ENCODE results near the gene HMCES. TPM values are rescaled to one million over a fixed set of nuclear protein-coding genes. Genes with fewer than 3 reads are reported as not detected.
A peak's percentile ranks its signal among the peaks of the same experiment; 100 is the strongest.

HMCES gene
- total RNA-seq, 4 donors from 2014 or later: 11.3 to 32.6 (median 23.9) TPM

DNA sequence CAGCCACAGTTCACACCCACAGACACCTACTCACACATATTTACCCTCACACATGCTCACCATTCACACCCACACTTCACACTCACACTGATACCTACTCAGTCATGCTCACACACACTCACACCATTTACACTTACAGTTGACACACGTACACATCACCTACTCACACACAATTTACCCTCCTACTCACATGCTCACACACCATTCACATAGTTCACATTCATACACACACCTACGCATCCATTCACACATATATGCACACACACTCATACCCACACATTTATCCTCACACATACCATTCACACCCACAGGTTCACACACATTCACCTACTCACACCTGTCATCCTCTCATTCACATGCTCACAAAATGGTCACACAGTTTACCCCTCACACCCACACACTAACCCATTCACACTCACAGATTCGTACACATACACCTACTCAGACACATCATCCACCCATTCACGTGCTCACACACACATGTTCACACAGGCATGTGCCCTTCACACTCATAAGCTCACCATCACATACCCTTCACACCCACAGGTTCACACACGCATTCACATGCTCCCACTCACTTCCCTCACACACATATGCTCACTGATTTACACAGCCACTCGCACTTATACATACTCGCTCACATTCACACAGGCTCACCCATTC, 42.3 kb downstream of the HMCES start:
- no peak overlapping the region for H3K4me3 ChIP-seq
- H3K9me3 ChIP-seq: no peaks in the 10 kb centered on the region
- H3K4me1 ChIP-seq: peaks cover 7 to 10% (median 8%) of the 10 kb centered on the region in 4 donors
- WGBS, 2 donors (ENCODE audit: low coverage in 1 of 2): 91 to 94% methylated on average over 7 of the region's 7 CpGs
- no peak for TF ChIP-seq POLR2AphosphoS5 (IDR thresholded peaks at IDR 0.05)
- no peak for TF ChIP-seq POLR2A (IDR thresholded peaks at IDR 0.05)
- TF ChIP-seq EP300 (IDR thresholded peaks at IDR 0.05; ENCODE audit: low read depth): no peak
- TF ChIP-seq CTCF (IDR thresholded peaks at IDR 0.05): no peak
- intact Hi-C loops (cut with DNase I; ENCODE audit: low total_unique reads) (no loop called here), in situ Hi-C loops (cut with MboI; ENCODE audit: low pct_ligation_motif_present in 1 of 4, low pct_unique_long_range_greater_than_20kb in 1 of 4, low sequenced_read_pairs in 3 of 4) (no loop called here)
- no peak for DNase-seq
- no peaks in the 10 kb centered on the region for H3K36me3 ChIP-seq
- H3K27ac ChIP-seq: no peak overlapping the region
- H3K27me3 ChIP-seq: no peaks in the 10 kb centered on the region

- H3K27ac ChIP-seq: no peak overlapping the region
- H3K4me3 ChIP-seq: no peak overlapping the region
- peaks cover 5 to 8% (median 6%) of the 10 kb centered on the region in 4 donors for H3K4me1 ChIP-seq
- TF ChIP-seq POLR2AphosphoS5 (IDR thresholded peaks at IDR 0.05) (no peak), EP300 (IDR thresholded peaks at IDR 0.05; ENCODE audit: low read depth) (no peak), POLR2A (IDR thresholded peaks at IDR 0.05) (no peak), CTCF (IDR thresholded peaks at IDR 0.05) (no peak)
- in situ Hi-C loops (cut with MboI; ENCODE audit: low pct_ligation_motif_present in 1 of 4, low pct_unique_long_range_greater_than_20kb in 1 of 4, low sequenced_read_pairs in 3 of 4) (no loop called here), intact Hi-C loops (cut with DNase I; ENCODE audit: low total_unique reads) (no loop called here)
- no peaks in the 10 kb centered on the region for H3K27me3 ChIP-seq
- no peaks in the 10 kb centered on the region for H3K36me3 ChIP-seq
- 79 to 89% methylated on average over 2 to 9 of the region's 9 CpGs for WGBS, 2 donors (ENCODE audit: low coverage in 1 of 2)
- no peak for DNase-seq
- H3K9me3 ChIP-seq: no peaks in the 10 kb centered on the region
Measured at GRCh38 chr3:129321887-129322286, 43.2 kb downstream of the HMCES start.

DNA sequence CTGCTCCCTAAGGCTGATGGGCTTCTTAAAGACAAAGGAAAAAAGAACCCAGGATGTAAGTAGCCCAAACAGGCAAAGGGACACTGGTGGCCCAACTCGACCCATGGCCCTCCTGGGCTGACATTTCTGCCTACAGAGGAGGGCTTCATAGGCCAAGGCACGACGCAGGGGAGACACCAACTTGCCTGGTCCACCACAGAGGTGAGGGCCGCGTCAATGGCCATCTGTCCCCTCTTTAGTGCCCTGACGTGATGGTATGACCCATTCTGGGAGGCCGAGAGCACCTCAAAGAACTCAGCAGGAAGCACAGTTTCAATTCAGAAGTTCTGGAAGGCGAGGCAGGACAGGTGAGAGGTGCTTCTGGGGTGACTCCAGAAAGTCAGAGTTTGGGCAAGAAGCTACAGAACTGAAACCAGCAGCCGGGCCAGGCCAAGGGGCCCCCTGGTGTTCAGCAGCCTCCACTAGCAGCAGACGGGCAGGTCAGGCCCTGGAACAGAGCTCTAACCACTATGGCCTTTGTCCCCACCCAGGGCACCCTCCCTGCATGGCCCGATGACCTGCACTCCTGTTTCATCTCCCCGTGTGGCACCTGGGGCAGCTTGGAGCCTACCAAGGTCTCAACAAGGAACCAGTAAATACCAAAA, 45.1 kb downstream of the HMCES start:
- peak; percentile 54 for DNase-seq
- H3K4me3 ChIP-seq: no peak overlapping the region
- no peaks in the 10 kb centered on the region for H3K36me3 ChIP-seq
- H3K9me3 ChIP-seq: no peaks in the 10 kb centered on the region
- intact Hi-C loops (cut with DNase I; ENCODE audit: low total_unique reads): no loop called here
- no peak overlapping the region for H3K27ac ChIP-seq
- TF ChIP-seq POLR2AphosphoS5 (IDR thresholded peaks at IDR 0.05) (no peak), EP300 (IDR thresholded peaks at IDR 0.05; ENCODE audit: low read depth) (no peak), POLR2A (IDR thresholded peaks at IDR 0.05) (no peak), CTCF (IDR thresholded peaks at IDR 0.05) (no peak)
- in situ Hi-C loops (cut with MboI; ENCODE audit: low pct_ligation_motif_present in 1 of 4, low pct_unique_long_range_greater_than_20kb in 1 of 4, low sequenced_read_pairs in 3 of 4): no loop called here
- H3K4me1 ChIP-seq: no peaks in the 10 kb centered on the region
- H3K27me3 ChIP-seq: no peaks in the 10 kb centered on the region
- WGBS, 2 donors (ENCODE audit: low coverage in 1 of 2): 76% methylated on average over 11 of the region's 12 CpGs; no CpG with 5 or more reads in 1 of the 2 donors

DNA sequence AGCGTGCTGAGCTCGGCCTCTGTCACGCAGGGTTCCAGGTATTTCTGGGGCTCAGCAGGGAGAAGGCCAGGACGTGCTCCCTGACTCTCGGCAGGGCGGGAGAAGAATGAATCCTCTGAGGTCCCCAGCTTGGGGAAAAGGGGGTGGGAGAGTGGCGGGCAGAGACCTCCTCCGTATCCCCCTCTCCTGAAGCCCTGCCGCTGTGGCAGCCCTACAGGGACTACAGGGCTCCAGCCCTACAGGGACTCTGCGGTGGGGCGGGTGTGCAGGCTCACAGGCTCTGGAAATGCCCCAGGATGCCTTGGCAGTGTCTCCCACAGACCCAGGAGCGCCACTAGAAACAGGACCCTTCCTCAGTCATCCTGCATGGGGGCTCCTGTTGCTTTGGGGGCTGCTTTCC, 46.2 kb downstream of the HMCES start:
- Histone ChIP-seq H3K27me3 (no peaks in the 10 kb centered on the region), H3K9me3 (no peaks in the 10 kb centered on the region), H3K27ac (no peak overlapping the region), H3K36me3 (no peaks in the 10 kb centered on the region), H3K4me3 (no peak overlapping the region), H3K4me1 (no peaks in the 10 kb centered on the region)
- TF ChIP-seq CTCF (IDR thresholded peaks at IDR 0.05) (no peak), EP300 (IDR thresholded peaks at IDR 0.05; ENCODE audit: low read depth) (no peak), POLR2AphosphoS5 (IDR thresholded peaks at IDR 0.05) (no peak), POLR2A (IDR thresholded peaks at IDR 0.05) (no peak)
- DNase-seq: no peak
- WGBS, 2 donors (ENCODE audit: low coverage in 1 of 2): 95% methylated on average over 12 of the region's 12 CpGs; no CpG with 5 or more reads in 1 of the 2 donors
- in situ Hi-C loops (cut with MboI; ENCODE audit: low pct_ligation_motif_present in 1 of 4, low pct_unique_long_range_greater_than_20kb in 1 of 4, low sequenced_read_pairs in 3 of 4): no loop called here
- intact Hi-C loops (cut with DNase I; ENCODE audit: low total_unique reads): loop anchor here (1.0 kb wide), 1 partner anchor 21 kb away; no protein-coding TSS in a partner anchor
